ENCODE data around the gene MAPRE3.

Gene MAPRE3

GRCh38 chr2:27042985-27043634, 72.7 kb downstream of the MAPRE3 start:
- no peak for DNase-seq

- peak; percentile 8 for DNase-seq
These were observed 79.2 kb downstream of the MAPRE3 start for GRCh38 chr2:27049422-27050280.

- DNase-seq = peak; percentile 94
These were observed 80.0 kb downstream of the MAPRE3 start for GRCh38 chr2:27050281-27050995.

GRCh38 chr2:27050996-27051901, 80.8 kb downstream of the MAPRE3 start, which contains the start of gene AGBL5:
Gene AGBL5 (plus strand): TSS chr2:27051668. CDS start chr2:27052959, 1,291 bp downstream.
- DNase-seq = peak; percentile 90

- DNase-seq = peak; percentile 7
These were observed 81.6 kb downstream of the MAPRE3 start for GRCh38 chr2:27051902-27052645.

GRCh38 chr2:27053321-27053720, 82.9 kb downstream of the MAPRE3 start:
- no peak for DNase-seq

GRCh38 chr2:27053776-27054175, 83.3 kb downstream of the MAPRE3 start:
- DNase-seq = no peak

GRCh38 chr2:27054721-27055120, 84.3 kb downstream of the MAPRE3 start:
- DNase-seq = no peak

- DNase-seq = no peak
These were observed 86.7 kb downstream of the MAPRE3 start for GRCh38 chr2:27057184-27057583.

GRCh38 chr2:27058210-27058609, 87.8 kb downstream of the MAPRE3 start:
- no peak for DNase-seq

GRCh38 chr2:27059141-27059820, 88.8 kb downstream of the MAPRE3 start:
- DNase-seq = no peak

- DNase-seq = no peak
These were observed 89.9 kb downstream of the MAPRE3 start for GRCh38 chr2:27060323-27060722.

GRCh38 chr2:27065128-27065527, 94.7 kb downstream of the MAPRE3 start:
- DNase-seq = no peak

- DNase-seq = no peak
These were observed 96.9 kb downstream of the MAPRE3 start for GRCh38 chr2:27067385-27067784.

- DNase-seq = no peak
These were observed 99.0 kb downstream of the MAPRE3 start for GRCh38 chr2:27069436-27069835.

- no peak for DNase-seq
These were observed 99.7 kb downstream of the MAPRE3 start for GRCh38 chr2:27069961-27070618.

GRCh38 chr2:27070653-27071276, 100.3 kb downstream of the MAPRE3 start:
- DNase-seq = no peak

GRCh38 chr2:27071277-27071989, 101.0 kb downstream of the MAPRE3 start, which contains the start of gene OST4:
Gene OST4 (minus strand): TSS chr2:27071654.
- DNase-seq = peak; percentile 96
